Measurements from ENCODE around the gene EML6. TPM values are rescaled to one million over a fixed set of nuclear protein-coding genes. Genes with fewer than 3 reads are reported as not detected.

The EML6 gene
- polyA plus RNA-seq, 1 donor (not counting 4 experiments of a cell fraction or from before 2014, with no cell fraction given), result 0.96 TPM

GRCh38 chr2:54855434-54855833 is 132.0 kb downstream of the EML6 start:
- Histone ChIP-seq H3K4me2 (ENCODE audit: control insufficient read depth, extremely low read depth, insufficient read depth, low read depth, low read length) (no peak overlapping the region), H4K20me1 (ENCODE audit: control insufficient read depth, extremely low read depth, insufficient read depth, low read length) (no peaks in the 10 kb centered on the region), H3K27ac (ENCODE audit: control insufficient read depth, insufficient read depth, low read length) (no peak overlapping the region), H3K4me3 (ENCODE audit: control insufficient read depth in 2 of 3, extremely low read depth in 1 of 3, insufficient read depth in 2 of 3, low read depth in 1 of 3, low read length in 3 of 3) (no peak overlapping the region), H3K9ac (ENCODE audit: control insufficient read depth, extremely low read depth, insufficient read depth, low read length) (no peak overlapping the region), H3K9me1 (ENCODE audit: control insufficient read depth, extremely low read depth, insufficient read depth, low read length) (no peaks in the 10 kb centered on the region), H3K4me1 (ENCODE audit: control insufficient read depth, extremely low read depth, insufficient read depth, low read length) (peaks cover 9% of the 10 kb centered on the region), H3K36me3 (ENCODE audit: control insufficient read depth in 2 of 2, extremely low read depth in 1 of 2, insufficient read depth in 2 of 2, low read length in 2 of 2) (no peaks in the 10 kb centered on the region), H3K27me3 (ENCODE audit: control insufficient read depth, extremely low read depth, insufficient read depth, low read length) (no peaks in the 10 kb centered on the region), H2AFZ (ENCODE audit: control insufficient read depth, low read length) (no peak overlapping the region), H3K9me3 (ENCODE audit: control insufficient read depth, low read depth, low read length) (no peaks in the 10 kb centered on the region), H3K79me2 (ENCODE audit: control insufficient read depth, insufficient read depth, low read length) (no peaks in the 10 kb centered on the region)
- DNase-seq (ENCODE audit: low read depth, low spot score) (no peak), FAIRE-seq (no peak)
- TF ChIP-seq CTCF (optimal IDR thresholded peaks at IDR 0.05 in 1 of 3, IDR thresholded peaks at IDR 0.05 in 1 of 3, conservative IDR thresholded peaks at IDR 0.05 in 1 of 3; ENCODE audit: extremely low read depth in 1 of 3, insufficient read depth in 2 of 3, low read length in 3 of 3) (no peak), EZH2 (IDR thresholded peaks at IDR 0.05; ENCODE audit: low read length) (no peak)
- dilution Hi-C loops (cut with MboI; ENCODE audit: extremely low pct_ligation_motif_present, low sequenced_read_pairs), result no loop called here

GRCh38 chr2:54858021-54858681 is 134.7 kb downstream of the EML6 start:
- Histone ChIP-seq H3K4me2 (ENCODE audit: control insufficient read depth, extremely low read depth, insufficient read depth, low read depth, low read length) (no peak overlapping the region), H3K27ac (ENCODE audit: control insufficient read depth, insufficient read depth, low read length) (no peak overlapping the region), H4K20me1 (ENCODE audit: control insufficient read depth, extremely low read depth, insufficient read depth, low read length) (no peaks in the 10 kb centered on the region), H3K4me3 (ENCODE audit: control insufficient read depth in 2 of 3, extremely low read depth in 1 of 3, insufficient read depth in 2 of 3, low read depth in 1 of 3, low read length in 3 of 3) (no peak overlapping the region), H3K9me1 (ENCODE audit: control insufficient read depth, extremely low read depth, insufficient read depth, low read length) (no peaks in the 10 kb centered on the region), H3K79me2 (ENCODE audit: control insufficient read depth, insufficient read depth, low read length) (no peaks in the 10 kb centered on the region), H3K27me3 (ENCODE audit: control insufficient read depth, extremely low read depth, insufficient read depth, low read length) (no peaks in the 10 kb centered on the region), H3K36me3 (ENCODE audit: control insufficient read depth in 2 of 2, extremely low read depth in 1 of 2, insufficient read depth in 2 of 2, low read length in 2 of 2) (no peaks in the 10 kb centered on the region), H2AFZ (ENCODE audit: control insufficient read depth, low read length) (no peak overlapping the region), H3K9me3 (ENCODE audit: control insufficient read depth, low read depth, low read length) (no peaks in the 10 kb centered on the region), H3K4me1 (ENCODE audit: control insufficient read depth, extremely low read depth, insufficient read depth, low read length) (peaks cover 10% of the 10 kb centered on the region), H3K9ac (ENCODE audit: control insufficient read depth, extremely low read depth, insufficient read depth, low read length) (no peak overlapping the region)
- TF ChIP-seq EZH2 (IDR thresholded peaks at IDR 0.05; ENCODE audit: low read length) (no peak), CTCF (optimal IDR thresholded peaks at IDR 0.05 in 1 of 3, IDR thresholded peaks at IDR 0.05 in 1 of 3, conservative IDR thresholded peaks at IDR 0.05 in 1 of 3; ENCODE audit: extremely low read depth in 1 of 3, insufficient read depth in 2 of 3, low read length in 3 of 3) (no peak)
- DNase-seq (ENCODE audit: low read depth, low spot score) (no peak), FAIRE-seq (no peak)
- dilution Hi-C loops (cut with MboI; ENCODE audit: extremely low pct_ligation_motif_present, low sequenced_read_pairs), result no loop called here

All from keratinocyte (primary cell).